Peyer's patch (tissue), 4 donors: Measurements from ENCODE around the gene LGMN.

ENCODE experiments used
- POLR2A ChIP-seq, 2 donors: fragments of 450-650 bp; IDR thresholded peaks; one replicate each; pipeline ENCODE4 v1.5.1; 2017; ENCODE audit warnings: antibody characterized with exemption in 2 of 2, mild to moderate bottlenecking in 2 of 2, moderate library complexity in 2 of 2
- TF ChIP-seq, protein P1 (sequence below), 6 experiments: fragments of 450-650 bp in 4 of 6; fragments of 200-600 bp in 2 of 6; sonication (generic) in 1 of 6; IDR thresholded peaks; one replicate each; pipeline ENCODE4 v1.5.1; 2017 to 2019; ENCODE audit warnings: antibody characterized with exemption in 6 of 6, mild to moderate bottlenecking in 3 of 6, moderate library complexity in 1 of 6

DNA sequence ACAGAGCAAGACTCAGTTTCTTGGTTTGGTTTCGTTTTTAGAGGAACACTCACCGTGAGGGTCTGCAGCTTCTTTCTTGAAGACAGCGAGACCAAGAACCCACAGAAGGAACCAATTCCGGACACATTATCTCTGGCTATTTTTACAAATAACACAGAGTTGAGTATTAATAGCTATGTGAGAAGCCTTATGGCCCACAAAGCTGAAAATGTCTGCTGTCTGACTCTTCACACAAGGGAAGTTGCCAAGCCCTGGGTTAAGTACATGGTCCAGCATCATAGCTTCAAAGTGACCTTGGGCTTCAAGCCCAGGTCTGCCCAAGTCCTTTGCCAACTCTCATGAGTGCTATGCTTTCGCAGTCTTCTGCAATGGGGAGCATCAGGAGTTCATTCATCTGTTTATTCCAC is 2.6 kb upstream of the LGMN start:
- TF ChIP-seq, protein P1, sequence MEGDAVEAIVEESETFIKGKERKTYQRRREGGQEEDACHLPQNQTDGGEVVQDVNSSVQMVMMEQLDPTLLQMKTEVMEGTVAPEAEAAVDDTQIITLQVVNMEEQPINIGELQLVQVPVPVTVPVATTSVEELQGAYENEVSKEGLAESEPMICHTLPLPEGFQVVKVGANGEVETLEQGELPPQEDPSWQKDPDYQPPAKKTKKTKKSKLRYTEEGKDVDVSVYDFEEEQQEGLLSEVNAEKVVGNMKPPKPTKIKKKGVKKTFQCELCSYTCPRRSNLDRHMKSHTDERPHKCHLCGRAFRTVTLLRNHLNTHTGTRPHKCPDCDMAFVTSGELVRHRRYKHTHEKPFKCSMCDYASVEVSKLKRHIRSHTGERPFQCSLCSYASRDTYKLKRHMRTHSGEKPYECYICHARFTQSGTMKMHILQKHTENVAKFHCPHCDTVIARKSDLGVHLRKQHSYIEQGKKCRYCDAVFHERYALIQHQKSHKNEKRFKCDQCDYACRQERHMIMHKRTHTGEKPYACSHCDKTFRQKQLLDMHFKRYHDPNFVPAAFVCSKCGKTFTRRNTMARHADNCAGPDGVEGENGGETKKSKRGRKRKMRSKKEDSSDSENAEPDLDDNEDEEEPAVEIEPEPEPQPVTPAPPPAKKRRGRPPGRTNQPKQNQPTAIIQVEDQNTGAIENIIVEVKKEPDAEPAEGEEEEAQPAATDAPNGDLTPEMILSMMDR (IDR thresholded peaks at IDR 0.05), result no peak
- no peak for TF ChIP-seq POLR2A (IDR thresholded peaks at IDR 0.05)
